Calu3 (cell line): ENCODE data around the gene NSMCE1. TPM values are rescaled to one million over a fixed set of nuclear protein-coding genes. Genes with fewer than 3 reads are reported as not detected.

ENCODE experiments used
- BruUV-seq: library from RNA; stranded (reverse); fragments of 400-500 nt; replicated peaks from 2 replicates; lab custom pipeline; 2021; lab: Mats Ljungman, UMichigan
- CTCF ChIA-PET: fragments of 300-600 bp; sonication (Branson Sonifier 250); formaldehyde crosslinking; loops from one replicate; lab custom pipeline; 2022; ENCODE audit warnings: antibody characterized with exemption; lab: Charles Lee
- DNase-seq: peaks from one replicate; pipeline ENCODE4 v3.0.0; 2022
- H3K27ac Mint-ChIP-seq: one replicate; pipeline ENCODE4 v1.8.0; 2022; ENCODE audit warnings: mixed read lengths; ENCODE audit not compliant: unreplicated experiment
- H3K27me3 Mint-ChIP-seq: one replicate; pipeline ENCODE4 v1.8.0; 2022; ENCODE audit warnings: mixed read lengths; ENCODE audit not compliant: unreplicated experiment
- H3K36me3 Mint-ChIP-seq: one replicate; pipeline ENCODE4 v1.8.0; 2022; ENCODE audit warnings: mild to moderate bottlenecking, moderate library complexity, mixed read lengths; ENCODE audit not compliant: insufficient read depth, unreplicated experiment
- H3K4me1 Mint-ChIP-seq: one replicate; pipeline ENCODE4 v1.8.0; 2022; ENCODE audit warnings: mild to moderate bottlenecking, low read depth, mixed read lengths; ENCODE audit not compliant: unreplicated experiment
- H3K4me3 Mint-ChIP-seq: one replicate; pipeline ENCODE4 v1.8.0; 2022; ENCODE audit warnings: mild to moderate bottlenecking, low read depth, moderate library complexity, mixed read lengths; ENCODE audit not compliant: unreplicated experiment
- H3K9me3 Mint-ChIP-seq: one replicate; pipeline ENCODE4 v1.8.0; 2022; ENCODE audit warnings: low read depth, mixed read lengths; ENCODE audit not compliant: unreplicated experiment
- CTCF ChIP-seq: fragments of 200-600 bp; IDR thresholded peaks from one replicate; pipeline ENCODE4 v1.8.0; 2022; ENCODE audit warnings: antibody characterized with exemption; ENCODE audit not compliant: unreplicated experiment
- intact Hi-C: fragments of 100-400 bp; cut with micrococcal nuclease; formaldehyde crosslinking; loops from one replicate; pipeline ENCODE4 v1.10.0; 2022; ENCODE audit not compliant: unreplicated experiment
- total RNA-seq: library from RNA; stranded (reverse); gene quantifications from 2 replicates; pipeline ENCODE4 v1.2.3, GENCODE V29; 2022

NSMCE1 gene
- total RNA-seq, 1 experiment from 2014 or later, result 83.2 TPM

GRCh38 chr16:27232061-27232900 lies 36.3 kb downstream of the NSMCE1 start:
- no TSS peak for BruUV-seq
- Mint-ChIP-seq H3K27ac (no peak overlapping the region), H3K4me1 (peaks cover 11% of the 10 kb centered on the region), H3K36me3 (peaks cover 39% of the 10 kb centered on the region), H3K9me3 (no peaks in the 10 kb centered on the region), H3K27me3 (no peaks in the 10 kb centered on the region), H3K4me3 (no peak overlapping the region)
- intact Hi-C loops, result loop anchor here (10.0 kb wide), 1 partner anchor 223 kb away; no protein-coding TSS in a partner anchor
- DNase-seq, result no peak
- TF ChIP-seq CTCF, result no peak
- CTCF ChIA-PET, result no interaction called here

GRCh38 chr16:27231692-27232060 lies 36.9 kb downstream of the NSMCE1 start:
- intact Hi-C loops, result loop anchor here (10.0 kb wide), 1 partner anchor 223 kb away; no protein-coding TSS in a partner anchor
- Mint-ChIP-seq H3K9me3 (no peaks in the 10 kb centered on the region), H3K4me3 (no peak overlapping the region), H3K4me1 (peaks cover 11% of the 10 kb centered on the region), H3K27ac (no peak overlapping the region), H3K36me3 (peaks cover 36% of the 10 kb centered on the region), H3K27me3 (no peaks in the 10 kb centered on the region)
- TF ChIP-seq CTCF, result no peak
- CTCF ChIA-PET, result interaction anchor here (0.7 kb wide), 1 partner anchor 9 kb away, joined by 3 read pairs; no protein-coding TSS in a partner anchor
- DNase-seq, result no peak
- no TSS peak for BruUV-seq

GRCh38 chr16:27230562-27231001 lies 38.0 kb downstream of the NSMCE1 start:
- no peak for TF ChIP-seq CTCF
- intact Hi-C loops, result loop anchor here (10.0 kb wide), 1 partner anchor 224 kb away; no protein-coding TSS in a partner anchor
- Mint-ChIP-seq H3K9me3 (no peaks in the 10 kb centered on the region), H3K27ac (no peak overlapping the region), H3K36me3 (peaks cover 34% of the 10 kb centered on the region), H3K27me3 (no peaks in the 10 kb centered on the region), H3K4me3 (no peak overlapping the region), H3K4me1 (peaks cover 10% of the 10 kb centered on the region)
- CTCF ChIA-PET, result no interaction called here
- no peak for DNase-seq
- BruUV-seq, result no TSS peak

GRCh38 chr16:27229891-27230470 lies 38.6 kb downstream of the NSMCE1 start:
- peaks cover 28% of the 10 kb centered on the region for H3K36me3 Mint-ChIP-seq
- H3K4me3 Mint-ChIP-seq, result no peak overlapping the region
- intact Hi-C loops, result loop anchor here (10.0 kb wide), 1 partner anchor 225 kb away; no protein-coding TSS in a partner anchor
- peaks cover 4% of the 10 kb centered on the region for H3K4me1 Mint-ChIP-seq
- no peak for TF ChIP-seq CTCF
- H3K27me3 Mint-ChIP-seq, result no peaks in the 10 kb centered on the region
- H3K27ac Mint-ChIP-seq, result no peak overlapping the region
- H3K9me3 Mint-ChIP-seq, result no peaks in the 10 kb centered on the region
- CTCF ChIA-PET, result no interaction called here
- no peak for DNase-seq
- no TSS peak for BruUV-seq
